ENCODE data around the gene SLC30A7.

SLC30A7 gene

GRCh38 chr1:101013776-101014175 is 117.9 kb downstream of the SLC30A7 start:
- POLR2A ChIA-PET, result interaction anchor here (1.4 kb wide), 1 partner anchor 17 kb away, joined by 4 read pairs; no protein-coding TSS in a partner anchor
- no peak overlapping the region for H3K4me3 ChIP-seq (ENCODE audit: control insufficient read depth in 1 of 7, extremely low read depth in 1 of 7, insufficient read depth in 4 of 7, low read depth in 2 of 7, low read length in 6 of 7)
- no peaks in the 10 kb centered on the region for H3K27me3 ChIP-seq (replicated peaks in 2 of 5; ENCODE audit: control insufficient read depth in 4 of 5, insufficient read depth in 5 of 5, low read length in 4 of 5)
- DNase-seq, result no peak
- H3K4me1 ChIP-seq (ENCODE audit: control extremely low read depth in 1 of 4, control insufficient read depth in 4 of 4, insufficient read depth in 4 of 4, low read length in 3 of 4), result no peaks in the 10 kb centered on the region
- H3K36me3 ChIP-seq (ENCODE audit: control insufficient read depth in 4 of 4, insufficient read depth in 4 of 4, low read length in 3 of 4), result peaks cover 2 to 17% (median 7%) of the 10 kb centered on the region in 4 experiments
- WGBS (ENCODE audit: insufficient coverage), result 100% methylated on average over 1 of the region's 1 CpG
- H3K9me3 ChIP-seq (ENCODE audit: control extremely low read depth in 1 of 5, control insufficient read depth in 4 of 5, insufficient read depth in 2 of 5, low read depth in 1 of 5, low read length in 4 of 5), result no peaks in the 10 kb centered on the region
- H3K27ac ChIP-seq (ENCODE audit: insufficient read depth in 1 of 2, low read depth in 1 of 2, low read length in 2 of 2, poor library complexity in 1 of 2, severe bottlenecking in 2 of 2), result no peak overlapping the region
- CTCF ChIA-PET, result interaction anchor here (0.7 to 1.8 kb wide), 4 partner anchors 9 to 74 kb away, joined by 3 to 8 read pairs (median 3); no protein-coding TSS in a partner anchor

- H3K4me1 ChIP-seq (ENCODE audit: control extremely low read depth in 1 of 4, control insufficient read depth in 4 of 4, insufficient read depth in 4 of 4, low read length in 3 of 4), result no peaks in the 10 kb centered on the region
- no peak overlapping the region for H3K4me3 ChIP-seq (ENCODE audit: control insufficient read depth in 1 of 7, extremely low read depth in 1 of 7, insufficient read depth in 4 of 7, low read depth in 2 of 7, low read length in 6 of 7)
- WGBS (ENCODE audit: insufficient coverage), result no CpG with 5 or more reads among the region's 1 CpG
- ChIA-PET CTCF (no interaction called here), POLR2A (interaction anchor here (0.6 kb wide), 1 partner anchor 263 kb away, joined by 3 read pairs; no protein-coding TSS in a partner anchor)
- peaks cover 5 to 29% (median 10%) of the 10 kb centered on the region in 4 experiments for H3K36me3 ChIP-seq (ENCODE audit: control insufficient read depth in 4 of 4, insufficient read depth in 4 of 4, low read length in 3 of 4)
- no peak for DNase-seq
- H3K27ac ChIP-seq (ENCODE audit: insufficient read depth in 1 of 2, low read depth in 1 of 2, low read length in 2 of 2, poor library complexity in 1 of 2, severe bottlenecking in 2 of 2), result no peak overlapping the region
- H3K27me3 ChIP-seq (replicated peaks in 2 of 5; ENCODE audit: control insufficient read depth in 4 of 5, insufficient read depth in 5 of 5, low read length in 4 of 5), result no peaks in the 10 kb centered on the region
- no peaks in the 10 kb centered on the region for H3K9me3 ChIP-seq (ENCODE audit: control extremely low read depth in 1 of 5, control insufficient read depth in 4 of 5, insufficient read depth in 2 of 5, low read depth in 1 of 5, low read length in 4 of 5)
Measured at GRCh38 chr1:101017448-101017847, 121.6 kb downstream of the SLC30A7 start.

- peak in 1 of 3 donors; percentile 33 for DNase-seq
- CTCF ChIA-PET, result interaction anchor here (0.6 kb wide), 1 partner anchor 34 kb away, joined by 3 read pairs; no protein-coding TSS in a partner anchor
- Histone ChIP-seq H3K4me3 (ENCODE audit: control insufficient read depth in 1 of 7, extremely low read depth in 1 of 7, insufficient read depth in 4 of 7, low read depth in 2 of 7, low read length in 6 of 7) (no peak overlapping the region), H3K27me3 (replicated peaks in 2 of 5; ENCODE audit: control insufficient read depth in 4 of 5, insufficient read depth in 5 of 5, low read length in 4 of 5) (no peaks in the 10 kb centered on the region), H3K9me3 (ENCODE audit: control extremely low read depth in 1 of 5, control insufficient read depth in 4 of 5, insufficient read depth in 2 of 5, low read depth in 1 of 5, low read length in 4 of 5) (no peaks in the 10 kb centered on the region), H3K4me1 (ENCODE audit: control extremely low read depth in 1 of 4, control insufficient read depth in 4 of 4, insufficient read depth in 4 of 4, low read length in 3 of 4) (peaks cover 6 to 19% (median 10%) of the 10 kb centered on the region in 4 experiments), H3K36me3 (ENCODE audit: control insufficient read depth in 4 of 4, insufficient read depth in 4 of 4, low read length in 3 of 4) (peaks cover 0 to 26% (median 7%) of the 10 kb centered on the region in 4 experiments), H3K27ac (ENCODE audit: insufficient read depth in 1 of 2, low read depth in 1 of 2, low read length in 2 of 2, poor library complexity in 1 of 2, severe bottlenecking in 2 of 2) (no peak overlapping the region)
- no CpG with 5 or more reads among the region's 3 CpGs for WGBS (ENCODE audit: insufficient coverage)
- POLR2A ChIA-PET, result no interaction called here
Measured at GRCh38 chr1:101022294-101022693, 126.4 kb downstream of the SLC30A7 start.

GRCh38 chr1:101025283-101025656 is 129.4 kb downstream of the SLC30A7 start:
- Histone ChIP-seq H3K27ac (ENCODE audit: insufficient read depth in 1 of 2, low read depth in 1 of 2, low read length in 2 of 2, poor library complexity in 1 of 2, severe bottlenecking in 2 of 2) (peak overlapping the region; percentile 59 to 89), H3K4me3 (ENCODE audit: control insufficient read depth in 1 of 7, extremely low read depth in 1 of 7, insufficient read depth in 4 of 7, low read depth in 2 of 7, low read length in 6 of 7) (peak overlapping the region in 6 of 7 experiments; percentile 91 to 94 (median 93)), H3K9me3 (ENCODE audit: control extremely low read depth in 1 of 5, control insufficient read depth in 4 of 5, insufficient read depth in 2 of 5, low read depth in 1 of 5, low read length in 4 of 5) (no peaks in the 10 kb centered on the region), H3K27me3 (replicated peaks in 2 of 5; ENCODE audit: control insufficient read depth in 4 of 5, insufficient read depth in 5 of 5, low read length in 4 of 5) (no peaks in the 10 kb centered on the region), H3K4me1 (ENCODE audit: control extremely low read depth in 1 of 4, control insufficient read depth in 4 of 4, insufficient read depth in 4 of 4, low read length in 3 of 4) (peaks cover 8 to 25% (median 15%) of the 10 kb centered on the region in 4 experiments), H3K36me3 (ENCODE audit: control insufficient read depth in 4 of 4, insufficient read depth in 4 of 4, low read length in 3 of 4) (peaks cover under 1 to 19% (median 7%) of the 10 kb centered on the region in 4 experiments)
- CTCF ChIA-PET, result interaction anchor here (1.5 to 1.8 kb wide), 2 partner anchors 213 to 265 kb away, joined by 3 to 8 read pairs; no protein-coding TSS in a partner anchor
- POLR2A ChIA-PET, result interaction anchor here (0.8 kb wide), 1 partner anchor 46 kb away, joined by 4 read pairs; no protein-coding TSS in a partner anchor
- DNase-seq, result no peak
- WGBS (ENCODE audit: insufficient coverage), result 0% methylated on average over 9 of the region's 9 CpGs

GRCh38 chr1:101025657-101026429 is 130.0 kb downstream of the SLC30A7 start, which contains the start of gene DPH5:
Gene DPH5, minus strand, starts transcription at chr1:101025784. Its CDS starts 341 bp downstream, at chr1:101025443.
- no peaks in the 10 kb centered on the region for H3K27me3 ChIP-seq (replicated peaks in 2 of 5; ENCODE audit: control insufficient read depth in 4 of 5, insufficient read depth in 5 of 5, low read length in 4 of 5)
- peaks cover 8 to 26% (median 15%) of the 10 kb centered on the region in 4 experiments for H3K4me1 ChIP-seq (ENCODE audit: control extremely low read depth in 1 of 4, control insufficient read depth in 4 of 4, insufficient read depth in 4 of 4, low read length in 3 of 4)
- peaks cover 2 to 14% (median 4%) of the 10 kb centered on the region in 4 experiments for H3K36me3 ChIP-seq (ENCODE audit: control insufficient read depth in 4 of 4, insufficient read depth in 4 of 4, low read length in 3 of 4)
- H3K4me3 ChIP-seq (ENCODE audit: control insufficient read depth in 1 of 7, extremely low read depth in 1 of 7, insufficient read depth in 4 of 7, low read depth in 2 of 7, low read length in 6 of 7), result peak within 1 kb of the TSS; percentile 68 to 94 (median 93)
- under 1% methylated on average over 33 of the region's 37 CpGs for WGBS (ENCODE audit: insufficient coverage)
- CTCF ChIA-PET, result interaction anchor here (1.5 to 1.8 kb wide), 2 partner anchors 213 to 264 kb away, joined by 3 to 8 read pairs; no protein-coding TSS in a partner anchor
- peak within 1 kb of the TSS; percentile 59 to 89 for H3K27ac ChIP-seq (ENCODE audit: insufficient read depth in 1 of 2, low read depth in 1 of 2, low read length in 2 of 2, poor library complexity in 1 of 2, severe bottlenecking in 2 of 2)
- POLR2A ChIA-PET, result no interaction called here
- H3K9me3 ChIP-seq (ENCODE audit: control extremely low read depth in 1 of 5, control insufficient read depth in 4 of 5, insufficient read depth in 2 of 5, low read depth in 1 of 5, low read length in 4 of 5), result no peaks in the 10 kb centered on the region
- DNase-seq, result peak; percentile 88 to 93 (median 91)

- Histone ChIP-seq H3K27me3 (replicated peaks in 2 of 5; ENCODE audit: control insufficient read depth in 4 of 5, insufficient read depth in 5 of 5, low read length in 4 of 5) (no peaks in the 10 kb centered on the region), H3K4me1 (ENCODE audit: control extremely low read depth in 1 of 4, control insufficient read depth in 4 of 4, insufficient read depth in 4 of 4, low read length in 3 of 4) (peaks cover 8 to 28% (median 15%) of the 10 kb centered on the region in 4 experiments), H3K4me3 (ENCODE audit: control insufficient read depth in 1 of 7, extremely low read depth in 1 of 7, insufficient read depth in 4 of 7, low read depth in 2 of 7, low read length in 6 of 7) (peak overlapping the region; percentile 68 to 94 (median 93)), H3K36me3 (ENCODE audit: control insufficient read depth in 4 of 4, insufficient read depth in 4 of 4, low read length in 3 of 4) (peaks cover 0 to 9% (median 2%) of the 10 kb centered on the region in 4 experiments), H3K27ac (ENCODE audit: insufficient read depth in 1 of 2, low read depth in 1 of 2, low read length in 2 of 2, poor library complexity in 1 of 2, severe bottlenecking in 2 of 2) (peak overlapping the region; percentile 59 to 89), H3K9me3 (ENCODE audit: control extremely low read depth in 1 of 5, control insufficient read depth in 4 of 5, insufficient read depth in 2 of 5, low read depth in 1 of 5, low read length in 4 of 5) (no peaks in the 10 kb centered on the region)
- no peak for DNase-seq
- ChIA-PET POLR2A (no interaction called here), CTCF (interaction anchor here (1.2 to 1.8 kb wide), 3 partner anchors 10 to 264 kb away, joined by 3 to 8 read pairs (median 4); no protein-coding TSS in a partner anchor)
- 74% methylated on average over 4 of the region's 5 CpGs for WGBS (ENCODE audit: insufficient coverage)
Measured at GRCh38 chr1:101026430-101026788, 130.5 kb downstream of the SLC30A7 start.

All from common myeloid progenitor, CD34-positive (primary cell).